Measurements from ENCODE around the gene MRPS27.
A peak's percentile ranks its signal among the peaks of the same experiment; 100 is the strongest.
"Not testable (repeated sequence)": the region's sequence is repeated elsewhere in the genome, so short reads cannot be mapped to it uniquely, and the experiment has no call there.

MRPS27 gene

GRCh38 chr5:72325566-72326305, 5.7 kb upstream of the MRPS27 start:
- no peak for DNase-seq (ENCODE audit: low read depth in 3 of 3)

GRCh38 chr5:72324189-72324825, 4.3 kb upstream of the MRPS27 start:
- no peak for DNase-seq (ENCODE audit: low read depth in 3 of 3)

- DNase-seq (ENCODE audit: low read depth in 3 of 3), result peak in 2 of 3 donors; percentile 10 to 17
Measured at GRCh38 chr5:72319435-72319975, 535 bp downstream of the MRPS27 start.

- no peak for DNase-seq (ENCODE audit: low read depth in 3 of 3)
Measured at GRCh38 chr5:72314571-72315172, 5.4 kb downstream of the MRPS27 start.

GRCh38 chr5:72313141-72313540, 6.9 kb downstream of the MRPS27 start:
- DNase-seq (ENCODE audit: low read depth in 3 of 3), result no peak

GRCh38 chr5:72308853-72309191, 11.2 kb downstream of the MRPS27 start:
- DNase-seq (ENCODE audit: low read depth in 3 of 3), result no peak

GRCh38 chr5:72307968-72308852, 11.8 kb downstream of the MRPS27 start:
- DNase-seq (ENCODE audit: low read depth in 3 of 3), result peak; percentile 87 to 95 (median 94)

- DNase-seq (ENCODE audit: low read depth in 3 of 3), result no peak
Measured at GRCh38 chr5:72307573-72307967, 12.5 kb downstream of the MRPS27 start.

- no peak for DNase-seq (ENCODE audit: low read depth in 3 of 3)
Measured at GRCh38 chr5:72305194-72306142, 14.6 kb downstream of the MRPS27 start.

- no peak for DNase-seq (ENCODE audit: low read depth in 3 of 3)
Measured at GRCh38 chr5:72302171-72302570, 17.9 kb downstream of the MRPS27 start.

- DNase-seq (ENCODE audit: low read depth in 3 of 3), result no peak
Measured at GRCh38 chr5:72301557-72301956, 18.5 kb downstream of the MRPS27 start.

GRCh38 chr5:72300590-72301339, 19.3 kb downstream of the MRPS27 start:
- no peak for DNase-seq (ENCODE audit: low read depth in 3 of 3)

GRCh38 chr5:72298711-72299110, 21.3 kb downstream of the MRPS27 start:
- DNase-seq (ENCODE audit: low read depth in 3 of 3), result no peak

- not testable (repeated sequence) for DNase-seq (ENCODE audit: low read depth in 3 of 3)
Measured at GRCh38 chr5:72298136-72298535, 21.9 kb downstream of the MRPS27 start.

- no peak for DNase-seq (ENCODE audit: low read depth in 3 of 3)
Measured at GRCh38 chr5:72296256-72296655, 23.8 kb downstream of the MRPS27 start.

GRCh38 chr5:72295539-72295938, 24.5 kb downstream of the MRPS27 start:
- no peak for DNase-seq (ENCODE audit: low read depth in 3 of 3)

GRCh38 chr5:72294473-72294872, 25.6 kb downstream of the MRPS27 start:
- DNase-seq (ENCODE audit: low read depth in 3 of 3), result no peak

GRCh38 chr5:72293495-72294055, 26.5 kb downstream of the MRPS27 start:
- DNase-seq (ENCODE audit: low read depth in 3 of 3), result no peak

- DNase-seq (ENCODE audit: low read depth in 3 of 3), result no peak
Measured at GRCh38 chr5:72292411-72292810, 27.6 kb downstream of the MRPS27 start.

GRCh38 chr5:72291601-72292000, 28.4 kb downstream of the MRPS27 start:
- no peak for DNase-seq (ENCODE audit: low read depth in 3 of 3)

All from stimulated activated CD4-positive, alpha-beta T cell treated with anti-CD3 and anti-CD28 coated beads, TNF-alpha, amount 100 ng/mL, for 48 hours (primary cell).